HFFc6 (cell line): Measurements from ENCODE around the gene LY9. TPM values are rescaled to one million over a fixed set of nuclear protein-coding genes. Genes with fewer than 3 reads are reported as not detected.

ENCODE experiments used
- DNase-seq: peaks from one replicate; pipeline ENCODE4 v3.0.0-alpha.2; 2018
- H3K27ac Mint-ChIP-seq: 2 replicates; pipeline ENCODE4 v1.8.0; 2020; ENCODE audit warnings: mild to moderate bottlenecking, mixed read lengths
- H3K27me3 Mint-ChIP-seq: 2 replicates; pipeline ENCODE4 v1.8.0; 2021; ENCODE audit warnings: mild to moderate bottlenecking, moderate library complexity, mixed read lengths; ENCODE audit not compliant: insufficient read depth
- H3K36me3 Mint-ChIP-seq: 2 replicates; pipeline ENCODE4 v1.8.0; 2021; ENCODE audit warnings: low read depth, mixed read lengths
- H3K4me1 Mint-ChIP-seq: 2 replicates; pipeline ENCODE4 v1.8.0; 2020; ENCODE audit warnings: low read depth, mixed read lengths
- H3K4me3 Mint-ChIP-seq: 2 replicates; pipeline ENCODE4 v1.8.0; 2020; ENCODE audit warnings: mild to moderate bottlenecking, moderate library complexity, mixed read lengths
- H3K9me3 Mint-ChIP-seq: 2 replicates; pipeline ENCODE4 v1.8.0; 2020; ENCODE audit warnings: mild to moderate bottlenecking, mixed read lengths
- total RNA-seq, 6 experiments: library from RNA; stranded (reverse); fragmentation: NEBNext Ultra II Directional; extraction: Animal tissue kit (Norgen Biotek cat#: 25700); gene quantifications; 2 replicates in 1 of 6; 3 replicates in 5 of 6; pipeline ENCODE4 v1.2.3, GENCODE V29; 2021
- TF ChIP-seq, protein P1 (sequence below): fragments of 200-600 bp; sonication (generic); IDR thresholded peaks from 2 replicates; pipeline ENCODE4 v1.5.0; 2021; ENCODE audit warnings: antibody characterized with exemption, mild to moderate bottlenecking

LY9 gene
- total RNA-seq, 6 experiments from 2014 or later: not detected

DNA sequence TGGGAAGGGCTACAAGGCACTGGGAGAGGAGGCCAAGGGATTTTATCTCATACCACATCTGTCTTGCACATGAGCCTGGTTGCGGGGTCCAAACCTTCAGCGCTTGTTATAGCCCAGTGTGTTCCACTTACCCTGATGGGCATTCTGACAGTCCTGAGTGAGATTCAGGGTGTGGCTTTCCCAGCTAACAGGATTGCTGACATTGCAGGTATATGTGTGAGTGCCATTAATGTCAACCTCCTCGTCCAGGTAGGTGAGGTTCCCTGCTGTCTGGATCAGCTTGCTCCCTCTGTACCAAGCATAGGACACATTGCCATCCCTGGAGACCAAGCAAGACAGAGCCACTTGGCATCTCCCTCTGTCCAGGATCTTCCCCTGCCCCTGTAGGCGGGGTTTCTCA, 45.1 kb downstream of the LY9 start:
- peaks cover 6% of the 10 kb centered on the region for H3K4me1 Mint-ChIP-seq
- peaks cover 18% of the 10 kb centered on the region for H3K27me3 Mint-ChIP-seq
- TF ChIP-seq, protein P1, sequence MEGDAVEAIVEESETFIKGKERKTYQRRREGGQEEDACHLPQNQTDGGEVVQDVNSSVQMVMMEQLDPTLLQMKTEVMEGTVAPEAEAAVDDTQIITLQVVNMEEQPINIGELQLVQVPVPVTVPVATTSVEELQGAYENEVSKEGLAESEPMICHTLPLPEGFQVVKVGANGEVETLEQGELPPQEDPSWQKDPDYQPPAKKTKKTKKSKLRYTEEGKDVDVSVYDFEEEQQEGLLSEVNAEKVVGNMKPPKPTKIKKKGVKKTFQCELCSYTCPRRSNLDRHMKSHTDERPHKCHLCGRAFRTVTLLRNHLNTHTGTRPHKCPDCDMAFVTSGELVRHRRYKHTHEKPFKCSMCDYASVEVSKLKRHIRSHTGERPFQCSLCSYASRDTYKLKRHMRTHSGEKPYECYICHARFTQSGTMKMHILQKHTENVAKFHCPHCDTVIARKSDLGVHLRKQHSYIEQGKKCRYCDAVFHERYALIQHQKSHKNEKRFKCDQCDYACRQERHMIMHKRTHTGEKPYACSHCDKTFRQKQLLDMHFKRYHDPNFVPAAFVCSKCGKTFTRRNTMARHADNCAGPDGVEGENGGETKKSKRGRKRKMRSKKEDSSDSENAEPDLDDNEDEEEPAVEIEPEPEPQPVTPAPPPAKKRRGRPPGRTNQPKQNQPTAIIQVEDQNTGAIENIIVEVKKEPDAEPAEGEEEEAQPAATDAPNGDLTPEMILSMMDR: no peak
- H3K9me3 Mint-ChIP-seq: no peaks in the 10 kb centered on the region
- DNase-seq: no peak
- H3K27ac Mint-ChIP-seq: no peak overlapping the region
- no peak overlapping the region for H3K4me3 Mint-ChIP-seq
- H3K36me3 Mint-ChIP-seq: no peaks in the 10 kb centered on the region

DNA sequence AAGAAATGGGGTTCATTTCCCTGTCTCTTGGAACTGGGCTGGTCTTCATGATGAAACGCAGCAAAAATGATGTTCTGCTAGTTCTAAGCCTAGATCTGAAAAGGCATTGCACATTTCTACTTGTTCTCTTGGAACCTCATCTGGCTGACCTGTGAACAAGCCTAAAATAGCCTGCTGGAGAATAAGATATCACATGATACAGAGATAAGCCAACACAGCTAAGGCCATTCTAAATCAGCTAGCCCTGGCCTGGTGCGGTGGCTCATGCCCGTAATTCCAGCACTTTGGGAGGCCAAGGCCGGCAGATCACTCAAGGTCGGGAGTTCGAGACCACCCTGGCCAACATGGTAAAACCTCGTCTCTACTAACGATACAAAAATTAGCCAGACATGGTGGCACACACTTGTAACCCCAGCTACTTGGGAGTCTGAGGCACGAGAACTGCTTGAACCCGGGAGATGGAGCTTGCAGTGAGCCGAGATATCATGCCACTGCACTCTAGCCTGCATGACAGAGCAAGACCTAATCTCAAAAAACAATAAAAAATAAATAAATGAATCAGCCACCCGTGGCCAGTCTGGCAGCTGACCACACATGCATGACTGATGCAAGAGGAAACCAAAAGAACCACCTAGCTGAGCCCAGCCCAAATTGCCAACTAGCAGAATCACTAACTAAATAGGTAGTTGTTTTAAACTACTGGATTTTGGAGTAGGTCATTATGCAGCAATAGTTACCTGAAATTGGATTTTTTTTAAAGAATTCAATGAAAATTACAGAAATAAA, 48.7 kb downstream of the LY9 start:
- no peaks in the 10 kb centered on the region for H3K36me3 Mint-ChIP-seq
- H3K4me1 Mint-ChIP-seq: no peaks in the 10 kb centered on the region
- no peak overlapping the region for H3K27ac Mint-ChIP-seq
- no peak for DNase-seq
- H3K27me3 Mint-ChIP-seq: peaks cover 9% of the 10 kb centered on the region
- no peaks in the 10 kb centered on the region for H3K9me3 Mint-ChIP-seq
- no peak overlapping the region for H3K4me3 Mint-ChIP-seq
- TF ChIP-seq, protein P1: no peak

DNA sequence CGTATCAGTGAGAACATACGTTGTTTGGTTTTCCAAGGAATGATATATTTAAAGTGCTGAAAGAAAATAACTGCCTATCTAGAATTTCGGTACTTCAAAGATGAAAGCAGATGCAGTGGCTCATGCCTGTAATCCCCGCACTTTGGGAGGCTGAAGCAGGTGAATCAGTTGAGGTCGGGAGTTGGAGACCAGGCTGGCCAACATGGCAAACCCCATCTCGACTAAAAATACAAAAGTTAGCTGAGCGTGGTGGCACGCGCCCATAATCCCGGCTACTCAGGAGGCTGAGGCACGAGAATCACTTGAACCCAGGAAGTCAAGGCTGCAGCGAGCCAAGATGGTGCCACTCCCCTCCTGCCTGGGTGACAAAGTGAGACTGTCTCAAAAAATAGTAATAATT, 50.3 kb downstream of the LY9 start:
- H3K27ac Mint-ChIP-seq: no peak overlapping the region
- DNase-seq: no peak
- TF ChIP-seq, protein P1: no peak
- H3K4me3 Mint-ChIP-seq: no peak overlapping the region
- H3K27me3 Mint-ChIP-seq: peaks cover 6% of the 10 kb centered on the region
- H3K4me1 Mint-ChIP-seq: no peaks in the 10 kb centered on the region
- H3K36me3 Mint-ChIP-seq: no peaks in the 10 kb centered on the region
- H3K9me3 Mint-ChIP-seq: no peaks in the 10 kb centered on the region

DNA sequence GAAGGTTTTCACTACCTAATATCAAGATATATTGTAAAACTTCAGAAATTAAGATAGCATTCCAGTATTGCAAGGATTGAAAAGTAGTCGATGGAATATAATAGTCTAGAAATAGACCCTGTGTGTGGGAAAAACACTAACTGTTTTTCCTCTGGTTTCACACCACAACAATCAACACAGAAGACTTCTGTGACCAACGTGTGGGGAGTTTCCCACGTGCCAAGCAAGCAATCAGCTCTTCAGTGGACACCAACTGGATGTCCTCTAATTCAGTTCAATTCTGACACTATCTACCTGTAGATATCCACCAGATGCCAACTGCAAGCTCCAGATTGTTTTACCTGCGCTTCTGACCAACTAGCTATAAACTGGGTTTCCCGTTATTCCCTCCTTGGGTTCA, 54.6 kb downstream of the LY9 start:
- DNase-seq: no peak
- H3K4me3 Mint-ChIP-seq: no peak overlapping the region
- no peaks in the 10 kb centered on the region for H3K9me3 Mint-ChIP-seq
- H3K36me3 Mint-ChIP-seq: no peaks in the 10 kb centered on the region
- H3K4me1 Mint-ChIP-seq: no peaks in the 10 kb centered on the region
- peaks cover 2% of the 10 kb centered on the region for H3K27me3 Mint-ChIP-seq
- H3K27ac Mint-ChIP-seq: no peak overlapping the region
- TF ChIP-seq, protein P1: no peak

DNA sequence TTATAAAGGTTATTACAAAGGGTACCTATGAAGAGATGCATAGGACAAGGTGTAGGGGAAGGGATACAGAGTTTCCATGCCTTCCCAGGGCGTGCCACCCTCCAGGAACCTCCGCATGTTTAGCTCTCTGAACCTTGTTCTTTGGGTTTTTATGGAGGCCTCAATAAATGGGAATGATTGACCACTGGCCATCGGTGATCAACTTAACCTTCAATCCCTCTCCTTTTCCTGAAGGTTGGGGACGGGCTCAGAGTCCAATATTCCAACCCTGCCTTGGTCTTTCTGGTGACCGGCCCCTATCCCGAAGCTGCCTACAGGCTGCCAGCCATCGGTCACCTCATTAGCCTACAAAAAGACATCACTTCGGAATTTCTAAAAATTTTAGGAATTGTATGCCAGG, 55.0 kb downstream of the LY9 start:
- H3K27ac Mint-ChIP-seq: no peak overlapping the region
- H3K4me1 Mint-ChIP-seq: no peaks in the 10 kb centered on the region
- H3K27me3 Mint-ChIP-seq: peaks cover 2% of the 10 kb centered on the region
- H3K9me3 Mint-ChIP-seq: no peaks in the 10 kb centered on the region
- TF ChIP-seq, protein P1: no peak
- DNase-seq: no peak
- no peaks in the 10 kb centered on the region for H3K36me3 Mint-ChIP-seq
- H3K4me3 Mint-ChIP-seq: no peak overlapping the region
